AG04449 (cell line): ENCODE data around the gene KRT26.
A peak's percentile ranks its signal among the peaks of the same experiment; 100 is the strongest.

Experiments
- CTCF ChIA-PET: fragments of 350-600 bp; formaldehyde crosslinking; extraction: SDS; loops from one replicate; lab custom pipeline; 2021; ENCODE audit warnings: antibody characterized with exemption; lab: Yijun Ruan, JAX
- POLR2A ChIA-PET: fragments of 400-600, 350-600 bp; formaldehyde crosslinking; extraction: SDS; loops from one replicate; lab custom pipeline; 2020; ENCODE audit warnings: antibody characterized with exemption, inconsistent platforms; lab: Yijun Ruan, JAX
- DNase-seq: peaks from one replicate; pipeline ENCODE4 v3.0.0-alpha.2; 2010; ENCODE audit warnings: low read depth, low spot score
- H3K4me3 ChIP-seq: 2 replicates; pipeline ENCODE4 v1.5.1; 2011; ENCODE audit warnings: low read depth, mild to moderate bottlenecking, control low read depth, low read length
- TF ChIP-seq, protein P1 (sequence below): IDR thresholded peaks from one replicate; pipeline ENCODE4 v1.5.1; 2011; ENCODE audit warnings: mild to moderate bottlenecking, moderate library complexity, low read length, control low read depth, inconsistent platforms; ENCODE audit not compliant: insufficient read depth; ENCODE audit errors: missing control alignments

Gene KRT26

GRCh38 chr17:40791111-40791510, 19.1 kb upstream of the KRT26 start:
- ChIA-PET POLR2A (interaction anchor here (0.7 kb wide), 1 partner anchor 565 kb away, joined by 4 read pairs; no protein-coding TSS in a partner anchor), CTCF (interaction anchor here (0.8 to 7.6 kb wide), 21 partner anchors 11 to 875 kb away, joined by 3 to 159 read pairs (median 5); partner anchors contain the start of gene SMARCE1)
- DNase-seq: no peak
- H3K4me3 ChIP-seq: no peak overlapping the region
- TF ChIP-seq, protein P1, sequence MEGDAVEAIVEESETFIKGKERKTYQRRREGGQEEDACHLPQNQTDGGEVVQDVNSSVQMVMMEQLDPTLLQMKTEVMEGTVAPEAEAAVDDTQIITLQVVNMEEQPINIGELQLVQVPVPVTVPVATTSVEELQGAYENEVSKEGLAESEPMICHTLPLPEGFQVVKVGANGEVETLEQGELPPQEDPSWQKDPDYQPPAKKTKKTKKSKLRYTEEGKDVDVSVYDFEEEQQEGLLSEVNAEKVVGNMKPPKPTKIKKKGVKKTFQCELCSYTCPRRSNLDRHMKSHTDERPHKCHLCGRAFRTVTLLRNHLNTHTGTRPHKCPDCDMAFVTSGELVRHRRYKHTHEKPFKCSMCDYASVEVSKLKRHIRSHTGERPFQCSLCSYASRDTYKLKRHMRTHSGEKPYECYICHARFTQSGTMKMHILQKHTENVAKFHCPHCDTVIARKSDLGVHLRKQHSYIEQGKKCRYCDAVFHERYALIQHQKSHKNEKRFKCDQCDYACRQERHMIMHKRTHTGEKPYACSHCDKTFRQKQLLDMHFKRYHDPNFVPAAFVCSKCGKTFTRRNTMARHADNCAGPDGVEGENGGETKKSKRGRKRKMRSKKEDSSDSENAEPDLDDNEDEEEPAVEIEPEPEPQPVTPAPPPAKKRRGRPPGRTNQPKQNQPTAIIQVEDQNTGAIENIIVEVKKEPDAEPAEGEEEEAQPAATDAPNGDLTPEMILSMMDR: no peak

DNA sequence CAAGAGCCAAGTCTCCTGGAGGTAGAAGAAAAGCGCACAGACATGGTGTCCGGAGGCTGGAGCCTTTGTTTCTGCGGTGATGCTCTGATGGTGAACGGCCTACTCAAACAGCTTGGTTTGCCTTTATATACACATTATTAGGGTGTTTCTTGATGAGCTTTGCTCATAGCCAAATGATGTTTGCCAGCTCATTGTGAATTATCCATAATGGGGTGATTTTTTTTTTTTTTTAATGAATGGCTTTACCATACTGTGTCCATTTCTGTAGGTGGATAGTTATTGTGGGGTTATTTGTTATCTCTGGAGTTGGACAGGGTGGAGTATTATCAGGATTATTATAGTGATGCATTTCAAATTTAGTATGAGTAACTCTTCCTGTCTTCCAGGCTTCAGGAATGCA, 10.4 kb upstream of the KRT26 start, which contains the start of gene KRT27:
Gene KRT27 (minus strand): TSS at position 101 of the 400 bp plus-strand sequence. CDS start 57 bp downstream, at position 44.
- TF ChIP-seq, protein P1: no peak
- H3K4me3 ChIP-seq: no peak within 1 kb of the TSS
- POLR2A ChIA-PET: no interaction called here
- DNase-seq: no peak
- CTCF ChIA-PET: interaction anchor here (1.1 kb wide), 1 partner anchor 884 kb away, joined by 3 read pairs; no protein-coding TSS in a partner anchor

DNA sequence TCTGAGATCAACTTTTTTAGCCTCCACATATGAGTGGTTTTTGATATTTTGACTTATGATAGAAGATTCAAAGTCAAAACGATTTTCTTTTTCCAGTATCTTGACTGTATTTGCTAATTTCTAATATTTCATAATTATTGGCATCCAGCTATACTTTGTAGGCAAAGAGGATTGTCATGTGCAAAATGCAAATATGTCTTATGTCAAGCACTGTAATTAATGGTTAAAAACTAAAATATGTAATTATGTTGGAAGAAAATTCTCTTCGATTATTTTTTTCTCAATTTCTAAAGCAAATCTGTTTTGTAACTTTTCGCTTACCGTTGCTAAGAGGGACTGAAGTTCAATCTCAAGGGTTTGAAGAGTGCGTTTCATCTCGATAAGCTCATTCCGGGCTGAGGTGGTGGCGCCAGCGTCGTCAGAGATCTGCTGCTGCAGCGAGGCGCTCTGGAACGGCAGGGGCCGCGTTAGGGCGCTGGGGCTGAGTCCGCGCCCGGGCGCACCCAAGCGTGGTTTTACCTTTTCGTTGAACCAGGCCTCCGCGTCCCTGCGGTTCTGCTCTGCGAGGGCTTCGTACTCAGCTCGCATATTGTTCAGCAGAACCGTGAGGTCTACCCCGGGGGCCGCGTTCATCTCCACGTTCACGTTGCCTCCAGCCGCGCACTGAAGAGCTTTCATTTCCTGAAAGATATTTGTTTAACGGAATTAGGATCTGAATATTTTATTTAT, 7.3 kb upstream of the KRT26 start:
- no peak for DNase-seq
- TF ChIP-seq, protein P1: no peak
- ChIA-PET POLR2A (no interaction called here), CTCF (interaction anchor here (0.6 to 1.6 kb wide), 5 partner anchors 9 to 888 kb away, joined by 3 to 6 read pairs (median 3); no protein-coding TSS in a partner anchor)
- peak overlapping the region; percentile 38 for H3K4me3 ChIP-seq

DNA sequence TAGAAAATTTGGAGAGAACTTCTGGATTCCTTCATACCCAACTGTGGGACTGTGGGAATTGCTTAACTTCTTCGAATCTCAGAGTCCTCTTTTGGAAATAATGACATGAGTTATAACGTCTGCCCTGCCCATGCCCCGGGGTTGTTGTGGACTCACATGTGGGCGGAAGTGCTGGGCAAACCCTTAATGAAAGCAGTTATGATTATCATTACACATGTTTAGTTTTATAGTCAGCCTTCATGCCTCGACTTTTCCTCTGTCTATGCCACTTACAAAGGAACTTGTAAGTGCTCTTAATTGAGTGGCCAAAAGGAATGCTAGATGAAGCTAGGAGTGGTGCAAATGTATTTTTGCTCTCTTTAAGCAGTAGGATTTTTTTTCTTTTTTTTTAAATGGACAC, 6.5 kb upstream of the KRT26 start:
- ChIA-PET CTCF (interaction anchor here (0.6 to 0.9 kb wide), 2 partner anchors 97 to 889 kb away, joined by 3 read pairs; no protein-coding TSS in a partner anchor), POLR2A (no interaction called here)
- TF ChIP-seq, protein P1: no peak

DNA sequence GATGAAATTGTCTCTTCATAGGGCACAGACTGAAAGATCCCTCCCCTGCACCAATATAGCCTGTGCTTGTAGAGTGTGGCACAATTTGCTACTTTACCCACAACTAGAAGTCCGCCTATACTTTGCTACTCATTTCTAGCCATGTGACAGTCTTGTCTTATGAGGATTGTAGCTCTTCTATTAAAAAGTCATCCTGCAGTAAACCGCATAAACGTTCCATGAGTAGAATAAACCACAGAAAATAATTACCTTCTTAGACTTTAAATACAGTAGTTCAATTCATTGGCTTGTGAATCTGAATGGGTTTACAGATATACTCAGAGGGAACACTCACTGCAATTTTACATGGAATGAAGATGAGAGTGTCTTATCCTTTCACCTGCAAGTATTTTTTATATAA, 6.0 kb upstream of the KRT26 start:
- H3K4me3 ChIP-seq: no peak overlapping the region
- ChIA-PET POLR2A (no interaction called here), CTCF (no interaction called here)
- no peak for DNase-seq
- TF ChIP-seq, protein P1: no peak

More for the DNA sequence above, 6.5 kb upstream of the KRT26 start:
- H3K4me3 ChIP-seq: no peak overlapping the region
- DNase-seq: no peak

DNA sequence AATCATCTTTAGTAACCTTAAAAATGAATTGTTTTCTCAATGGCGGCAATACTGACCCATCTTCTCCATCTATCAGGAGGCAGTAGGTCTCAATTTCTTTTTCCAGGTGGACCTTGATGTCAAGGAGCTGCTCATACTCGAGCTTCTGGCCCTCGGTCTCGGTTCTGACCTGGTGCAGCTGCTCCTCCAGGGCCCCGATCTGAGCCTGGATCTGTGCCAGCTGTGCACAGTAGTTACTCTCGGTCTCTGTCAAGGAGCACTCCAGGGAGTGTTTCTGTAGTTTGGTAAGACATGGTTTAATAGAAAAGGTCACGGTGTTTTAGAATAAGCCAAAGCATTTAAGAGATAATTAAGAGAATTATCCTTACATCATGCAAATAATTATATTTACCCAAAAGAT, 5.5 kb upstream of the KRT26 start:
- no peak overlapping the region for H3K4me3 ChIP-seq
- ChIA-PET CTCF (interaction anchor here (2.1 kb wide), 1 partner anchor 158 kb away, joined by 9 read pairs; no protein-coding TSS in a partner anchor), POLR2A (no interaction called here)
- TF ChIP-seq, protein P1: no peak
- no peak for DNase-seq
